GM19238 (cell line): Measurements from ENCODE around the gene TPRN.
A peak's percentile ranks its signal among the peaks of the same experiment; 100 is the strongest.

Source experiments
- DNase-seq: peaks from one replicate; pipeline ENCODE4 v3.0.0; 2011; ENCODE audit warnings: low spot score; ENCODE audit not compliant: insufficient read length

Gene TPRN

DNA sequence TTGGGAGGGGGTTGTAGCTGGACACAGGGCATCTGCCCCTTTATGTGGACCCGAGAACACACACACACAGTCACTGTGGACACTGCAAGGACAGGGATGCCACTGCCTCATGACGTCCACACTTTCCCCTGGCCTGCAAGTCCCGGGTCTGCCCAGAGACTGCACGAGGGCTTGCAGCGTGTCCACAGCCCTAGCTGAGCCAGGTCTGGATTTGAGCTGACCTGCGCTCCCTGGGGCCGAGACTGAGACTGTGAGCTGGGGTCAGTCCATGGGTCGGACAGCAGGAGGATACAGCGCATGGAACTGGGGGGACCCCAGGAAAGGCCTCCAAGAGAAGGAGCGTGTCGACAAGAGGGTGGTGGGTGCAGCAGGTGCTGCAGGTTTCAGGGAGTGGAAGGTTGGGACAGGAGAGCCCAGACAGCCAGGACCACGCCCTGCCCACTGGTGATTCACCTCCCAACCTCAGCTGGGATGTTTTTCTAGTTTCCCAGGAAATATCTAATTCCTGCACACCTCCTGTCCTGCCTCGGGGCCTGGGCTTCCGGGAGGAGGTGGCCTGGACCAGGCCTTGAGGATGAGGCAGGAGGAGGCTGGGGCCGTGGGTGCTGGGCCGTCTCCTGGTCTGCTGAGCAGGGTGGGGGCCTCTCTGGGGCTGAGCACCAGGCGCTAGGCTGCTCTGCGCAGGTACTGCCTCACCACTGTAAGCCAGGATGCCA, 26.0 kb upstream of the TPRN start:
- DNase-seq: no peak

DNA sequence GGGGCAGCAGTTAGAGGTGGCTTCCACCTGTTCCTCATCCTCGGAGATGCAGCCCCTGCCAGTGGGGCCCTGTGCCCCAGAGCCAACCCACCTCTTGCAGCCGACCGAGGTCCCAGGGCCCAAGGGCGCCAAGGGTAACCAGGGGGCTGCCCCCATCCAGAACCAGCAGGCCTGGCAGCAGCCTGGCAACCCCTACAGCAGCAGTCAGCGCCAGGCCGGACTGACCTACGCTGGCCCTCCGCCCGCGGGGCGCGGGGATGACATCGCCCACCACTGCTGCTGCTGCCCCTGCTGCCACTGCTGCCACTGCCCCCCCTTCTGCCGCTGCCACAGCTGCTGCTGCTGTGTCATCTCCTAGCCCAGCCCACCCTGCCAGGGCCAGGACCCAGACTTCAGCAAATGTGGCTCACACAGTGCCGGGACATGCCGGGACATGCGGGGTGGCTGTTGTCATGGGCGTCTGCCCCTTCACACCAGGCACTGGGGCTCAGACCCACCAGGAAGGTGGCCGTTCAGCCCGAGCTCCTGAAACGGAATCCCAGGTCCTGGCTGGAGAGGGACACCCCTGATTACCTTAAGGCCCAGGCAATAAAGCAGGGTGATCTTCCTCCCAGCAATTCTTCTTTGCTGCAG, 25.3 kb upstream of the TPRN start:
- no peak for DNase-seq

DNA sequence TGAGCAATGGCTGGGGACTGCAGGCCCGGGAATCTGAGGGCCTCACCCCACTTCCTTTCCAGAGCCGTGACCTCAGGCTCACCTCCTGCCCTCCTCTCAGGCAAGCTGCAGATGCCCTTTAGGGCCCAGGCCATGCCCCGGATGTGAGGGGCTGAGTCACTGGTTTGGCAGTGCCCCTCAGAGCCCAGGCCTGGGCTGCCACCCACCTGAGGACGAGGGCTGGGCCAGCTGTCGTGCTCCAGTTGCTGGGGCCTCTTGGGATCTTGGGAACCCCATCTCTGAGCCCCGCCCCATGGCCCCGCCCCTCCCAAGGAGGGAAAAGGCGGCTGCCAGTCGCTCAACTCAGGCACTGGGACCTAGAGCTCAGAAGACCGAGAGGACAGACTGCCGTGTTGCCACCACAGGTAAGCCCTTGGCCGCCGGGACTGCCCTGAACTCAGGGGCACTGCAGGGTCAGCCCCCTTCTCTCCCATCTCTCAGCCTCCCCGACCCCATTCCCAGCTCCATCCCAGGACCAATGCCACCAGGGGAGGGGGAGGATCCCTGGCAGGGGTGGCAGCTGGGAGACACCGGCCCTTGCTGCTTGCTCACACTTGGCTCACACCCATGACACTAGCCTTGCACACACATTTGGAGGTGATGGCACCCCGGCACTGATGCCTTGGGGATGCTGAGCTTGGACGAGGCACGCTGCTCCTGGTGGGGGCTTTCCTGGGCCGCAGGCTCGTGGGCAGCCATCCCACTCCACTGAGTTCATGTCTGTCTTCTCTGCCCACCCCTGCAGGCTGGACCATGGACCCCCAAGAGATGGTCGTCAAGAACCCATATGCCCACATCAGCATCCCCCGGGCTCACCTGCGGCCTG, 24.5 kb upstream of the TPRN start, which contains the start of gene CYSRT1:
TSS of gene CYSRT1 (plus strand) at position 345 of the 865 bp plus-strand sequence. CDS start at position 793, 448 bp downstream.
- no peak for DNase-seq

DNA sequence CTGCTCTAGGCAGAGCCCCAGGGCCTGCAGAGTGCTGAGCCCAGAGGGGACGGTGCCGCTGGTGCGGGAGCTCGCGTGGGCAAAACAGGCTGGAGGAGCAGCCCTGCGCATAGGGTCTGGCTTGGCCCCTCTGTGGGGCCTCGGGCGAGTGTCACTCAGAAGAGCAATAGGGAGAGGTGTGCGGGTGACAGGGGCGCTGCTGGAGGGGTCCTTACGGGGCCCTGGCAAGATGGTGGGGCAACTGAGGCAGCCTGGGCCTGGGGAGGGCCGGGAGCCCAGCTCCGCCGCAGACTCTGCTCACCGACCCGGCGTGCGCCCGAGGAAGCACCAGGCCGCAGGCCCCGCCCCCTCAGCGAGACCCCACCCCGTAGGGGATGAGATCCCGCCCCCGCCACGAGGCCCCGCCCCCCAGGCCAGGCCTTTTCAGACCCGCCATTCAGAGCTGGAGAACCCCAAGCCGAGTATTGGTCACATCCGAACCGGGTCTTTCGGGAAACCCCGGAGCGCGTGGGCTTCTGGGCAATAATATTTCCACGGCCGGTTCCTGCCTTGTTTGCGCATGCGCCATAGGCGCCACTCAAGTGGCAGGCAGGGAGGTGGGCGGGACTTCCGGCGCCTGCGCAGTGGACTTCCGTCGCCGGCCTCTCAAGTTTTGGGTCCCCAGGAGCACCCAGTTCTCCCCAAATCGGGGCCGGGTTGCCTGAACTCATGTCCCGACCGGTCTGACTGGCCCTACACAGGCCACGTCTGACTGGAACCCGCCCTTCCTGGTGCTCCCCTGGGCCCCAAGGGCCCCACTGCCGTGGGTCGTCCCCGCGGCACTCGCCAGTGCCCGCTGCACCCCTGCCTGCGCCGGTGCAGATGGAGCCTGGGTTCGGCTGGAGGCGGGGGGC, 22.8 kb upstream of the TPRN start:
- DNase-seq: peak; percentile 100

DNA sequence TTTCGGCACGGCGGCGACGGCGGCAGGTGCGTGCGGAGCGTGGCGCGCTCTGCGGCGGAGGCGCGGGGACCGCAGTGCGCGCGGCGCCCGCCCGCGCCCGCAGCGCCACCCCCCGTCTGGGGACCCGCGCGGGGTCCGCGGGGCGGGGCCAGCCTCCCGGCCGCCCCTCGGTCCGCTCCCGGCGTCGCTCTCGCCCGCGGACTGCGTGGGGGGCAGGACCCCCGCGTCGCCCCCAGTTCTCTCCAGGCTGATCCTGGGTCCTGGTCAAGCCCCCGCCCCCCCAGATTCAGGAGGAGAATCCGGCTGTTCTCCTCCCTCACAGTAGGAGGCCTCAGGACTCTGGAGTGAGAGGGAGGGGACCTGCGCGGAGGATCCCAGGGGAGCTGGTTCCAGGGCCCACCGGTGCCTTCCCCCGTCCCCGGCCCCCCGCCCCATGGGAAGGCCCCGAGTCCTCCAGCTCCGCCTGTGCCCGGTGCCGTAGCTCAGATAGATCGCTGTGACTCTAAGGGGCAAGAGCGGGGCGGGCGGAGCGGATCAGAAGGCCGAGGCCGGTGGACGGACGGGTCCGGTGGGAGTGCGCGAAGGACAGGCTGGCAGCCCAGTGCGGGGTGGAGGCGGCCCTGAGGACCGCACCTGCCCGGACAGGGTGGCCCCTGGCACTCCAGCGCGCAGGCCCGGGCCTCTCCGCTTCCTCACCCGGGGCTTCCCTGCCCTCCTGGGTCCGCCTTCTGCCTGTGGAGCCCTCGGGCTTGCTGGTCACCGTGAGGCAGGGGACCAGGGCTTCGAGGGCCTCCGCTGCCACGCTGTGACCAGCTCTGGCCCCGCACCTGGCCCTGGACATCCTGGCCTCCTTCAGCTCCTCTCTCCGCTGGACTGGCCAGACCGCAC, 21.9 kb upstream of the TPRN start, which contains the start of gene RNF208:
TSS of gene RNF208 (minus strand) at position 51 of the 888 bp plus-strand sequence. CDS start 1,028 bp downstream, outside the sequence.
- DNase-seq: no peak

DNA sequence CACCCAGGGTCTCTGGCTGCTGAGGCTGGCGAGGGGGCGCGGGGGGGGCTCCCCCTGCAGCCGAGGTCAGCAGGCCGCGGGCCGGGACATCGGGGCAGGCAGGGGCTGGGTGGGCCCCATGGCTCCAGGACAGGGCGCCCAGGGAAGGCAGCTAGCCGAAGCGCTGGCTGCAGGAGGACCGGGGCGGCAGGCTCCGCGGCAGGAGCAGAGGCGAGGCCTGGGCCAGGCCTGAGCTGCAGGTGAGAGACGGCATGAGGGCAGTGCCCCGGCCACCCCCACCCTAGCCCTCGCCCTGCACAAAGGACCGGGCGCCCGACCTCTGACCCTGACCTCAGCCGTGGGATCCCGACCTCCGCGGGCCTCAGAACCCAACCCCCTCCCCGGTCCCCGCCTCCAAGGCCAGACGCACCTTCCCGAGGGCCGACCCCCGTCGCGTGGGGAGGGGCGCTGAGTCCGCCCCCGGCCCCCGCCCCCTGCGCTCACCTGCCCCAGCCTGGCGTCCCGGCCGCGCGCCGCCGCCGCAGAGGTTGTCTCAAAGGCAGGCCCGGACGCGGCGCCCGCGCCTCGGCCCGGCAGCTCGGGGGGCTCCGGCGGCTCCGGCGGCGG, 21.1 kb upstream of the TPRN start:
- no peak for DNase-seq

DNA sequence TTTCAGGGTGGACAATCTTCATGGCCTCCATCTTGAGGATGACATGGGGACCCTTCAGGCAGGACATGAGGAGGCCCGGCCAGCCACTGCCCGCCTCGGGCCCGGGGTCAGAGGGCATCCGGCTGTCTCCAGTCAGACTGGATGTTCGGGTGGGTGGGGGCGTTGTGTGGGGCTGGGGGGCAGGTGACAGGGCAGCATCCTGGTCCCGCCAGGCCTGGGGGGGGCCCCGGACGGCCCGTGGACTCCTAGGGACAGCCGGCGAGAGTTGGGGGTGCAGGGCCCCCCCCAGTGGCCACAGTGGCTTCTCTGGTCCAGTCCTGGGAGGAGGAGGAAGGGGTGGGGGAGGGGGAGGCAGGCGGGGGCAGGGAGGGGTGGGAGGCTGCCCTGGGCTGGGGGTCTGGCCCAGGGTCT, 20.6 kb upstream of the TPRN start:
- no peak for DNase-seq

DNA sequence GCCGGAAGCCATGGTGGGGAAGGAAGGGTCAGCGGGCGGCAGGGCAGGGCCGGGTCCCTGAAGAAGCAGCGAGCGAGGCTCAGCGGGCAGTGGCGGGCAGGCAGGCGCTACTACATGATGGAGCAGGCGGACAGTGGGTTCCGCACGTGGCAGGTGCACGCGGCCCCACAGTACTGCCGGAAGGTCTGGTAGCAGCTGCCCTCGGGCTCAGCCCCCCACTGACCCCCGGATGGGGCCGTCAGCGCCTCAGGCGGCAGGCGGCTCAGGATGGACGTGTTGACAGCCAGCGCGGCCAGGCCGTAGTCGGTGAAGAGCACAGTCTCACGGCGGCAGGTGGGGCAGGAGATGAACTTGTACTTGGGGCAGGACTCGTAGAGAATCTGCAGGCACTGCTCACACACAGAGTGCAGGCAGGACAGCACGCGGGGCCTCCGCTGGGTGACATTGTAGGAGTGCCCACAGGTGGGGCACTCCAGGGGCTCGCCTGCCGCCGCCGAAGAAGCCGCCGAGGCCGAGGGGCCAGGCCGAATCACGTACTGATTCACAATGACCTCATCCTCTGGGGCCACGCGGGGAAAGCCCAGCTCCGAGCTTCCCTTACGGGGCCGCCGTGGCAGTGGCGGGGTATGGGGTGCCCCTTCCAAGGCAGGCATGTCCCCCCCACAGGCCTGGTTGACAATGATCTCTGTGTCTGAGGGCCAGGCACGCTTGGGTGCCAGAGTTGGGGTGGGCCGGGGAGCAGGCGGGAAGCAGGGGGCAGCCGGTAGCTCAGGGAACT, 20.0 kb upstream of the TPRN start:
- no peak for DNase-seq

DNA sequence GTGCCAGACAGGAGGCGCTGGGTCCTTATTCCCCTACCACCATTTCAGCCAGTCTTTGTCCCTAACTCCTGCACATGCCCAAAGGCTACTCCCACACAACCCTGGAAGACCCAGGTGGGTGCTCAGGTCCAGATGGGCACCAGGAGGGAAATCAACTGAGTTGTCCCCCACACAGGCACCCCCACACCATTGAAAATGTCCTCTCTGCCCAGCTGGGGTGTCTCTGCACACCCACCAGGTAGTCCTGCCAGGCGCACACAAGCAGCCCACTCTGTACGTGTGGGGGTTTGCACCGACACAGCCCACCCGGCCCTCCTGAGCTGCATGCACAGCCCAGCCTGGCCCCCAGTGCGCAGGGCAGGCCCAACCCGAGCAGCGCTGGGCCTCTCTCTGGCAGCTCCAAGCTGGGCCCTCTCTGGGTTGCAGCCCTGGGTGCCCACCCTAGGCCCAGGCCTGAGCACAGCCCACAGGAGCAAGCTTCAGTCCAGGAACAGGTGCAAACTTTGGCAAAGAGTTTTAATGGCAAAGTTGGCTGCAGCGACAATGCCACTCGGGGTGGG, 19.3 kb upstream of the TPRN start:
- DNase-seq: no peak

DNA sequence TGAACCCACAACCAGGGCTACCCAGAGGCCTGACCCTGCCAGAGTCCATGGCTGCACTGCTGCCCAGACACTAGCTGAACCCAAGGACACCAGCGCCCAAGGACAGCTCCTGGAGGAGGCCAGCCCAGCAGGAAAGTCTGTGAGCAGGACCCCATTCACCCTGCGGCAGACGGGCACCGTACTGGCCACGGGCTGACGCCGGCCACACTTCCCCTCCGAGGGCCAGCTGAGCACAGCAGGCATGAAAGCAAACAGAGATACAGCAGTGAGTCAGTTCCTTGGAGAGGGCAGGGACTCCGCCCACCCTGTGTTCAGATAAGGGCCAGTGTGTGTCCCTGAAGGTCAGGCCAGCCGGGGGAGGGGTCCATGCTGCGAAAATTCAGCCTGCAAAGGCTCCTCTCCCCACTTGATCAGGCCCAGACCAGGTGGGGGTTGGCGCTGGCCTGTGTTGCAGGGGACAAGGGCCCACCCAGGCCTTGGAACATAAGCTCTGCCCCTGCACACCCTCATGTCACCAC, 18.3 kb upstream of the TPRN start:
- DNase-seq: no peak

DNA sequence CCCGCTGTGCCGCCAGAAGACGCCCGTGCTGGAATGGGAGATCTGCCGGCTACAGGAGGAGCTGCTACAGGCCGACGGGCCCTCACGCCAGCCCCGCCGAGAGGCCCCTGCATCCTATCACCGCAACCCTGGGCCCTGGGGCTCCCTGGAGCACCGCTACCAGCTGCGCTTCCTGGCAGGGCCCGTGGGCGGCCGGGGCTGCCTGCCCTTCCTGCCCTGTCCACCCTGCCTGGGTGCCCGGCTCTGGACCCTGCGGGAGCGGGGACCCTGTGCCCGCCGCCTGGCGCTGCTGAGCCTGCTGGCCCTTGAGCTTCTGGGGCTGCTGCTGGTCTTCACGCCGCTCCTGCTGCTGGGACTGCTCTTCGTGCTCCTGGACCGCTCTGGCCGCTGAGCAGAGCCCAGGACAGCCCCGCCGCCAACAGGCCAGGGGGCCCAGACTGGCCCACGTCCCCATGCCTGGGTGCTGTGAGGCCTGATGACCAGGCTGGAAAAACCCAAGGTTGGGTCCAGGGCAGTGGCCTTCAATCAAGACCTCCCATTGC, 17.7 kb upstream of the TPRN start:
- no peak for DNase-seq

DNA sequence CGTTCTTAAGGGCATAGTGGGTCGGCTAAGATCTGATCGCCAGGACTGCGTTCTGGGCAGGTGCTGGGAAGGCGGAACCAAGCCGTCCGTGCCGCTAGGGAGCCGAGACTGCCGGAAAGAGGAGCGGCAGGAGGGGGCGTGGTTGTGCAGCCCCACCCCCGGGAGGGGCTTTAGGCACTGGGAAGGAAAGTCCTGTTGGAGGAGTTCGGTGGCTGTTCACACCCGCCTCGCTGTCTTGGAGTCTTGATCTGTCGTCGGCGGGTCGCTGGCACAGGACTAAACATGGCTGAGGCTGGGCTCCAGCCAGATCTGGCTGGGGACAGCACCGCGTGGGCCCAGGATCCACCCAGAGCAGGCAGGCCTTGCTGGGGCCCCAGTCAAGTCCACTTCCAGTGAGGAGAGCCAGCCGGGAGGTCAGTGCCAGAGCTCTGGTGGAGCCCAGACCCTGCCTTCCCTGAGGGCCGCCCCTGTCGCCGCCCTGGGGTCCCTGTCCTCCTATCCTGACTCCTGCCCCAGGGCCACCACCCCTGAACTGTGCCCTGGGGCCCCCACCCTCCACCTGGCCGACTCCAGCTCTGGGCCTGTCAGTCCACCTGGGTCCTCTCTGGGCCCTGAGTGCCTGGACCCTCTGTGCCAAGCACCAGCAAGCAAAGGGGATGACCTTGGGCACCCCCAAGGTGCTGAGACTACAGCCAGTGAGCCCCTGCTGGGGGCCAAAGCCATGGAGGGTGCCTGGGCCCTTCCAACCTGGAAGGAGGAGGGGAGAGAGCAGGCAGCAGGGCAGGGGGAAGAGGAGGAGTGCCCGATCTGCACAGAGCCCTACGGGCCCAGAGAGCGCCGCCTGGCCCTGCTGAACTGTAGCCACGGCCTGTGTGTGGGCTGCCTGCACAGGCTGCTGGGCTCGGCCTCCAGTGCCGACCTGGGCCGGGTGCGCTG, 17.0 kb upstream of the TPRN start:
- DNase-seq: no peak

DNA sequence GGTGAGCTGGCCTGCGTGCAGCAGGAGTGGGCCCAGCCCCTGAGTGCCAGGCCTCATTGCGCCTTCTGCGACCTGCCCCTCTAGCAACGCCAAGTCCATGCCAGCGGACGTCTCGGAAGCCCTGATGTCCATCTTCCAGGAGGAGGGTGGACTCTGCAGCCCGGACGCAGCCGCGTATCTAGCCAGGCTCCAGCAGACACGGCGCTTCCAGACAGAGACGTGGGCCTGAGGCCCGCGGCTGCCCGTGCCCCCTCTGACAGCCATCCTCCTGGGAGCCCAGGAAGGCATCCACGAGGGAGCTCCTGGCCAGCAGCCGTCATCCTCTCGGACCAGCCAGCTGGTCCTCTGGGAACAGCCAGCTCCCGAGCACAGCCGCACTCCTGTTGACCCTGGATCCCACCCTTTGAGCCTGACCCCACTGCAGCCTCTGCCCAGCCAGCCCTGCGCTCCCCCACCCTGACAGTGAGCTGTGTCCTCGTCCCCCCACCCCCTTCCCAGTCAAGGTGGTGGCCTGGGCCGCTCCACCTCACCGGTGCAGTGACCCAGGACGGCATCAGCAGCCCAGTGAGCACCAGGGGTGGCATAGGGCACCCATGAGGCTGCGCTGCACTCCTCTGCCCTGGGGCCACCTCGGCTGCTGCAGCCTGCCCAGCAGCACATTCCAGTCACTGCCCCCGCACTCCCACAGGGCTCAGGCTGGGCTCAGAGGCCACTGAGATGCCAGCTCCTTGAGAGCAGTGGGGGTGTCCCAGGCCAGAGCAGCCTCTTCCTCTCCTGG, 15.8 kb upstream of the TPRN start:
- no peak for DNase-seq

DNA sequence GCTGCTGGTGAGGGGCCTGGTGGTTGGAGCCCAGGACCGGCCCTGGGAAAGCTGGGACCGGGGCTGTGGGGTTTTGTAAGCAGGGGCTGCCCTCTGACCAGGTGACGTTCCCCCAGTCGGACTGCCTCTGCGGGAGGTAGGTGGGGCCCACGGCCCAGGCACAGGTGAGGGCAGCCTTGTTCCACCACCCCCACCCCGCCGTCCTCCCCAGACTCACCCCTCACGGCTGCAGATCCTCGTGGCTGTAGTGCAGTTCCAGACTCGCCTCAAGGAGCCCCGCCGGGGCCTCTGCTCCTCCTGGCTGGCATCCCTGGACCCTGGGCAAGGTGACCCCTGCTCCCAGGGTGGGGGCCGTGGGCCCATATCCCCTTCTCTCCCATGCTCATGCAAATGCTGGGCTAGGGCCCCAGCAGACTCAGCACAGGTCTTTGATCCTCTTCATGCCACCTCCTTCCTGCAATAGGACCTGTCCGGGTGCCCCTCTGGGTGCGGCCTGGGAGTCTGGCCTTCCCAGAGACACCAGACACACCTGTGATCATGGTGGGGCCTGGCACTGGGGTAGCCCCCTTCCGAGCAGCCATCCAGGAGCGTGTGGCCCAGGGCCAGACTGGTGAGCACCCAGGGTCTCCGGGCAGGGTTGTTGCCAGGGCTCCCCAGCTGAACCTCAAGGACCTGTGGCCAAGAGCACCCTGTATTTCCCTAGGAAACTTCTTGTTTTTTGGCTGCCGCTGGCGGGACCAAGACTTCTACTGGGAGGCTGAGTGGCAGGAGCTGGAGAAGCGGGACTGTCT, 14.8 kb upstream of the TPRN start:
- DNase-seq: no peak

DNA sequence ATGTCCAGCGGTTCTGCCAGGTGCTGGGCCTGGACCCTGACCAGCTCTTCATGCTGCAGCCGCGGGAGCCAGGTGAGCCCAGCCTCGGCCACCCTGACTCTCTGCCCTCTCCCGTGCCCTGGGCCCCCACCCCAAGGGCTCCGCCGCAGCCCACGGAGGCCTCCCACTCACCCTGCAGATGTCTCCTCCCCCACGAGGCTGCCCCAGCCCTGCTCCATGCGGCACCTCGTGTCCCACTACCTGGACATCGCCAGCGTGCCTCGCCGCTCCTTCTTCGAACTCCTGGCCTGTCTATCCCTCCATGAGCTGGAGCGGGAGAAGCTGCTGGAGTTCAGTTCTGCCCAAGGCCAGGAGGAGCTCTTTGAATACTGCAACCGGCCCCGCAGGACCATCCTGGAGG, 14.1 kb upstream of the TPRN start:
- no peak for DNase-seq
